Measurements from ENCODE around the gene HPCAL1.

Gene HPCAL1

DNA sequence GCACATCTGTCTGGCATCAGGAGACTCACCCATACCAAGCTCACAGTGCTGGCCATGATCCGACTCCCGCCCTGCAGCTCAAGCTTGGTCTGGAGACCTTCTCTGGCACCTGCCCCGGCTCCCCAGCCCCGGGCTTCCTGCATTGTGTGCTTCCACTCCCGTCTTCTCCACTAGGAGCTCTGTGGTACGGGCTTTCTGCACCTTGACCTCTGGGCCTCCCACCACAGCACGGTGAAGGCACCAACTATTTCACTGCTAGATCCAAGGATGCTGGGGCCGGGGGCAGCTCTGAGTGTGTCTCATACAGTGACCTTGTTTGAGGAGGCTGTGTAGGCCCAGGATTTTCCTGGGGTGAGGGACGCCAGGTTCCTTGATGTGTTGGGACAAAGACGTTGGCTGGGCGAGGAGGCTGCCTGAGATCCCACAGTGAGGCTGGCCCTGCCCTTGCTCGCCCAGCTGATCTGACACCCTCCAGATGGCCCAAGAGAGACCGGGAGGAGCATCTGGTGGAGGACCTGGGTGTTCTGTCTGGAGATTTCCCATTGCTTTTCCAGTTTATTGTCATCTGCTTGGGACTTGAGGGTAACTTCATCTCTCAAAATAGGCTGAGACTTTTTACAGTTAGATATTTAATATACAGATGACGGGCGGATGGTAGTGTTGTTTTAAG, 64.0 kb downstream of the HPCAL1 start:
- TF ChIP-seq, protein P1, sequence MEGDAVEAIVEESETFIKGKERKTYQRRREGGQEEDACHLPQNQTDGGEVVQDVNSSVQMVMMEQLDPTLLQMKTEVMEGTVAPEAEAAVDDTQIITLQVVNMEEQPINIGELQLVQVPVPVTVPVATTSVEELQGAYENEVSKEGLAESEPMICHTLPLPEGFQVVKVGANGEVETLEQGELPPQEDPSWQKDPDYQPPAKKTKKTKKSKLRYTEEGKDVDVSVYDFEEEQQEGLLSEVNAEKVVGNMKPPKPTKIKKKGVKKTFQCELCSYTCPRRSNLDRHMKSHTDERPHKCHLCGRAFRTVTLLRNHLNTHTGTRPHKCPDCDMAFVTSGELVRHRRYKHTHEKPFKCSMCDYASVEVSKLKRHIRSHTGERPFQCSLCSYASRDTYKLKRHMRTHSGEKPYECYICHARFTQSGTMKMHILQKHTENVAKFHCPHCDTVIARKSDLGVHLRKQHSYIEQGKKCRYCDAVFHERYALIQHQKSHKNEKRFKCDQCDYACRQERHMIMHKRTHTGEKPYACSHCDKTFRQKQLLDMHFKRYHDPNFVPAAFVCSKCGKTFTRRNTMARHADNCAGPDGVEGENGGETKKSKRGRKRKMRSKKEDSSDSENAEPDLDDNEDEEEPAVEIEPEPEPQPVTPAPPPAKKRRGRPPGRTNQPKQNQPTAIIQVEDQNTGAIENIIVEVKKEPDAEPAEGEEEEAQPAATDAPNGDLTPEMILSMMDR (IDR thresholded peaks at IDR 0.05; ENCODE audit: low read depth, low read length, poor library complexity, severe bottlenecking): no peak
- TF ChIP-seq EZH2phosphoT487 (IDR thresholded peaks at IDR 0.05; ENCODE audit: borderline replicate concordance, low read length): no peak
- H4K20me1 ChIP-seq (ENCODE audit: control insufficient read depth, insufficient read depth, low read depth, low read length): no peaks in the 10 kb centered on the region
- no peaks in the 10 kb centered on the region for H3K9me3 ChIP-seq (ENCODE audit: control insufficient read depth, insufficient read depth, low read length)
- H3K4me1 ChIP-seq (ENCODE audit: control insufficient read depth, low read length): peaks cover 3% of the 10 kb centered on the region; the same call in 1 of the 2 replicates
- H3K4me3 ChIP-seq (ENCODE audit: low read length): no peak overlapping the region
- H3K27ac ChIP-seq (ENCODE audit: low read depth, low read length): no peak overlapping the region
- H3K27me3 ChIP-seq (ENCODE audit: control insufficient read depth, low read length): no peaks in the 10 kb centered on the region
- no peaks in the 10 kb centered on the region for H3K79me2 ChIP-seq (ENCODE audit: control insufficient read depth, low read length)
- no peaks in the 10 kb centered on the region for H3F3A ChIP-seq (ENCODE audit: control insufficient read depth, insufficient read depth)
- no peak overlapping the region for H3K4me2 ChIP-seq (ENCODE audit: low read length)
- no peaks in the 10 kb centered on the region for H3K36me3 ChIP-seq (ENCODE audit: control insufficient read depth, low read length)
- no peaks in the 10 kb centered on the region for H3K9me2 ChIP-seq (replicated peaks; ENCODE audit: control insufficient read depth, low read length)

DNA sequence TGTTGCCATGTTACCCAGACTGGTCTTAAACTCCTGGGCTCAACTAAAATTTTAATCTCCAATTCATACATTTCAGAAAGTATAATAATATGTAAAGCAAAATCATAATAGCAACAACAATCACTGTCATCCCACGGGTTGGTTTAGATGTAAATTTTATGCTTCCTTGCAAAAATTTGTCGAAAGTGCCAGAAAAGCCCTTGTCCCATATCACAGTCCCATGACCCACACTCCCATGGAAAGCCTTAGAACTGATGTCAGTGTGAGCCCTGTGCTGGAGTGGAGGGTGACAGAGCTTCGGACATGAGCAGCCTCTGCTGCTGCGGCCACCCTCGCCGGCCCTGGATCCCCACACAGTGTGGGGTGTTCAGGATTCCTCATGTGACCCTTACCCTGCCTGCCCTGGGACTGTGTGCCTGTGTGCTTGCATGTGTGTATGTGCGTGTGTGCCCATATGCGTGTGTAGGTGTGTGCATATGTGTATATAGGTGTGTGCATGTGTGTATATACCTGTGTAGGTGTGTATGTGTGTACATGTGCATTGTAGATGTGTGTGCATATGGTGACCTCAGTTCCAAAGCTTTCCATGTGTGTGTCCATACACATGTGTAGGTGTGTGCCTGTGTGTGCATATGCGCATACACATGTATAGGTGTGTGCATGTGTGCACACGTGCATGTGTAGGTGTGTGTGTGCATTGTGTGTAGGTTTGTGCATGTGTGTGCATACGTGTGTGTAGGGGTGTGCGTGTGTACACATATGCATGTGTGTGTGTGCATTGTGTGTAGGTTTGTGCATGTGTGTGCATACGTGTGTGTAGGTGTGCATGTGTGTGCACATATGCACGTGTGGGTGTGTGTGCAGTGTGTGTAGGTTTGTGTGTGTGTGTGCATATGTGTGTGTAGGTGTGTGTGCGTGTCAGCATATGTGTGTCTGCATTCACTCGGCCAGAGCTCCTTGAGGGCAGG, 65.1 kb downstream of the HPCAL1 start:
- no peak for TF ChIP-seq EZH2phosphoT487 (IDR thresholded peaks at IDR 0.05; ENCODE audit: borderline replicate concordance, low read length)
- TF ChIP-seq, protein P1 (IDR thresholded peaks at IDR 0.05; ENCODE audit: low read depth, low read length, poor library complexity, severe bottlenecking): no peak
- Histone ChIP-seq H3K36me3 (ENCODE audit: control insufficient read depth, low read length) (no peaks in the 10 kb centered on the region), H3K79me2 (ENCODE audit: control insufficient read depth, low read length) (no peaks in the 10 kb centered on the region), H3F3A (ENCODE audit: control insufficient read depth, insufficient read depth) (no peaks in the 10 kb centered on the region), H3K9me3 (ENCODE audit: control insufficient read depth, insufficient read depth, low read length) (no peaks in the 10 kb centered on the region), H3K9me2 (replicated peaks; ENCODE audit: control insufficient read depth, low read length) (no peaks in the 10 kb centered on the region), H3K4me2 (ENCODE audit: low read length) (no peak overlapping the region), H4K20me1 (ENCODE audit: control insufficient read depth, insufficient read depth, low read depth, low read length) (no peaks in the 10 kb centered on the region), H3K27ac (ENCODE audit: low read depth, low read length) (no peak overlapping the region), H3K4me3 (ENCODE audit: low read length) (no peak overlapping the region), H3K27me3 (ENCODE audit: control insufficient read depth, low read length) (no peaks in the 10 kb centered on the region), H3K4me1 (ENCODE audit: control insufficient read depth, low read length) (peaks cover 3% of the 10 kb centered on the region; the same call in 1 of the 2 replicates)

DNA sequence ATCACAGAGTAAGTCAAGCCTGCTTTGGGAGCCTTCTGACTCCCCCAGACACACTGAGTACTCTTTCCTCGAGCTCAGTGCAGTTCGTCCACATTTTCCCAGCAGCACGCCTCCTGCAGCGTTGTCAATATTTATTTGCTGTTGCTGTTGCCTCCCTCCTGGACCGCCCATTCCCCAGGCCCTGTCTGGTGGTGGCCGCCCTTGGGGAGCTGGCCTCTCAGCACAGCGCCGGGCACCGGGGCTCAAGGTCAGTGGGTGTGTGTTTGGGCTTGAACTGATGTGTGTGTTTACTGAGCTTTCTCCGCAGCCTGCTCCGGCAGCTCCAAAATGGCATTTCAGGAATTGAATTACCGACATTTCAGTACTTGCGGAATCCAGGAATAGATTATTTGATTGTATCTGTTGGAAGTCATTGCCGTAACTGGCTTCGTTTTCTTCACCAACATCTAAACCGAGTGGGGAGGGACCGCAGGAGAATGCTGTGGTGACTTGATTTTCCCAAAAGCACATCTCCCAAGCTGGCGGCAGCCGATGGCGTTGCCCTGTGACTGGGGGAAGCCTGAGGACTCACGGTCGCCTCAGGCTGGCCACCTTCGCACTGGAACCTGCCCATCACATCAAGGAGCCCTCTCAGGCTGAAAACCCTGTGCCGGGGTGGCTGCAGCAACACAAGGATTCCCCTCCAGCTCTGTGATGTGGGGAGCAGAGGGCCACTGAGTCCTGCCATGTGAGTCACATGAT, 66.0 kb downstream of the HPCAL1 start:
- TF ChIP-seq, protein P1 (IDR thresholded peaks at IDR 0.05; ENCODE audit: low read depth, low read length, poor library complexity, severe bottlenecking): no peak
- TF ChIP-seq EZH2phosphoT487 (IDR thresholded peaks at IDR 0.05; ENCODE audit: borderline replicate concordance, low read length): no peak
- Histone ChIP-seq H3F3A (ENCODE audit: control insufficient read depth, insufficient read depth) (no peaks in the 10 kb centered on the region), H3K9me3 (ENCODE audit: control insufficient read depth, insufficient read depth, low read length) (no peaks in the 10 kb centered on the region), H3K4me3 (ENCODE audit: low read length) (no peak overlapping the region), H3K36me3 (ENCODE audit: control insufficient read depth, low read length) (no peaks in the 10 kb centered on the region), H3K4me2 (ENCODE audit: low read length) (no peak overlapping the region), H3K27ac (ENCODE audit: low read depth, low read length) (no peak overlapping the region), H3K79me2 (ENCODE audit: control insufficient read depth, low read length) (no peaks in the 10 kb centered on the region), H3K9me2 (replicated peaks; ENCODE audit: control insufficient read depth, low read length) (no peaks in the 10 kb centered on the region), H3K27me3 (ENCODE audit: control insufficient read depth, low read length) (no peaks in the 10 kb centered on the region), H3K4me1 (ENCODE audit: control insufficient read depth, low read length) (peaks cover 3% of the 10 kb centered on the region; the same call in 1 of the 2 replicates), H4K20me1 (ENCODE audit: control insufficient read depth, insufficient read depth, low read depth, low read length) (no peaks in the 10 kb centered on the region)
